Measurements from ENCODE around the gene SP110.
"Not testable (repeated sequence)": the region's sequence is repeated elsewhere in the genome, so short reads cannot be mapped to it uniquely, and the experiment has no call there.

The SP110 gene

DNA sequence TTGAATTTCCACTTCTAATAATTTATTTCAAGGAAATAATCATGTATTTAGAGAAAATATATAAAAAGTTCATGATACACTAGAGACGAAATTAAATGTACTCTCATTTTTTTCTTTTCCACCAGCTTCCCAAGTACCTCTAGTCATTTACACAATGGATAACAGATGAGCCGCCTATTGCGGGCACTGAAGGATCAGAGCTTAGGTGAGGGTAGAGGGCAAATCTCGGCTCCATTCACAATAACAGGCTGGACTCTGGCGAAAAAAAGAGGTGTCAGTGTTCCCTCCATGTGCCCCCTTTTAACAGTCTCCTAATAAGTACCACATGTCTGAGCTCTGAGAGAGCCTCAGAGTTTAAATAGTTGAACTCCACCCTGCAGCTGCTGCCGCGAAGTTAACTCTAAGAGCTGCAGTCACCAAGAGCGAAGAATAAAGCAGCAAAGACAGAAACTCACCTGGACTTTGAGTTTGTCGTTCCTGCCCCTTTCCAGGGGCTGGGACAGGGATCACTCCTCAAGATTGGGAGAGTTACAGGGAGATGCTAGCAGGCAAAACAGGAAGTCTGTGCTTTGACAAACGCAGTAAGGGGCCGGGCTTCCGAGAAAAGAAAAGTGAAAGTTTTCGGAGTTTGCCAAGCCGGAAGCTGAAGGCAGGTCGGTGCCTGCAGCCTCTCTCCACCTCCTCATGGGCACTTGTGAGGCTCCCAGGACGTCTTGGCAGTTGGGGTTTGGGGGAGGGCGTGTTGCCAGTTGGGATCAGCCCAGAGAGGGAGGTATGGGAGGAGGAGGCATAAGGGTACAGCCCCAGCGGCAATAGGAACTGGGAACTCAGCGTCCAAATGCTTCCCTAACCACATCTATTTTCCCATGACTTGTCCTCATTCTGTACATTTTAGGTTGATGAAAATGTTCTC lies at the start of gene SP110:
SP110 (minus strand) TSS at position 566 of the 913 bp plus-strand sequence. CDS start 3,057 bp downstream, outside the sequence.
- DNase-seq (ENCODE audit: low spot score): peak; percentile 36

DNA sequence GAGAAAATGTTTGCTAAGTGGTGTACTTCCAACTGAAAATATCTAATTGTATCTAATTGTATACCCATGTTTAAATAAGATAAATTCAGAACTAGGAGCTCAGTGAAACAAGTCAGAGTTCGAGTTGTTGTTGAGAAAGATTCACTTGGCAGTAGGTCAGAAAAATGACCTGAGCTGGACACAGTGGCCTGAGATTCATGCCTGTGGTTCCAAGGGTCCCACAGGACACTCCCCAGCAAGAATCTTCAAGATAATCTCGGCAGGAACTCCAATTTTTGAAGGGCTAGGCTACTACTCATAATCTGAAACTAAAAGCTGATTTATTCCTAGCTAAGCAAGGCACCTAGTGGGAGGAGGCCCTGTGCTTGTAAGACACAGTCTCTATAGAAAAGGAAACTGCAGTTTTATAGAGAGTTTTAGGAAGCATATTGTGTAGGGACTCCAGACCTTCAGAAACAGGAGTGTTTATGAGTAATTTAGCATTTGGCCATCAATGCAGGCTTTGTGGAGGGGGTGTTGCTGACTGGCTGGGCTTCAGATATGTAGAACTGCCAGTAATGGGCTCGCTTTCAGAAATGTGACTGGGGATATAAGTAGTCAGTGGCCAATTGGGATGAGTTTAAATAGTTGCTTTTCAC lies 48.9 kb upstream of the SP110 start:
- no peak for DNase-seq (ENCODE audit: low spot score)

DNA sequence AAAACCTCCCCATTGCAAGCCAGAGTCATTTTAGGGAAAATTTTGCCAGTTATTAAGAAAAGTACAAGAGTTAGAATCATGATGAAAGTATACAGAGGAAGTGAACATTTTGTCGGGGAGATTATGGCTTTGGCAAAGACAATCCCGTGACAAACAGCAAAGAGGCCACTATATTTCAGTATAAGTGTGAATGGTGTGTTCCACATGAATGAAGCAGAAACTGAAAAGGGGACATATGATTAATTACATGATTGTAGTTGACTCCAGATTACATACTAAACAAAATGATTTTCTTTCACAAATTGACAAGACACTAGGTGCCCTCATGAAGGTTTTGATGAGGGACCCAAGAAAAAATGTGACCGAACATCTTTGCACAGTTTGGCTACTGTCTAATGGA lies 47.8 kb upstream of the SP110 start:
- no peak for DNase-seq (ENCODE audit: low spot score)

DNA sequence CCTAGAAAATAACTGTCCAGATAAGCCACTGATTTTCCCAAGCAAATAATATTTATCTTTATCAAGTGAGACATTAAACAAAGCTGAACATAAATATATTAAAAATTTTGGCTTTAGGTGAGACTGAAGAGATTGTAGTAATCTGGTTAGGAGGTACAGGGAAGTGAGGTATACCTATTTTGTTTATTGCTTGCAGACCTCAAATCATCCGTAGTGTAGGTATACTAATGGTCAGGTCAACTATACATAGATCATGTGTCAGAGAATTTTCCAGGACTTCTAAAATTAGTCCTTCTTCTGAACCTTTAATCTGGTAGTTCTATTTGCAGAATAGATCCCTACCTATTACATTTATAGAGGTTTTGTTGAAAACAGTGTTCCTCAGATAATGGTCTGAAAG lies 47.3 kb upstream of the SP110 start:
- DNase-seq (ENCODE audit: low spot score): no peak

DNA sequence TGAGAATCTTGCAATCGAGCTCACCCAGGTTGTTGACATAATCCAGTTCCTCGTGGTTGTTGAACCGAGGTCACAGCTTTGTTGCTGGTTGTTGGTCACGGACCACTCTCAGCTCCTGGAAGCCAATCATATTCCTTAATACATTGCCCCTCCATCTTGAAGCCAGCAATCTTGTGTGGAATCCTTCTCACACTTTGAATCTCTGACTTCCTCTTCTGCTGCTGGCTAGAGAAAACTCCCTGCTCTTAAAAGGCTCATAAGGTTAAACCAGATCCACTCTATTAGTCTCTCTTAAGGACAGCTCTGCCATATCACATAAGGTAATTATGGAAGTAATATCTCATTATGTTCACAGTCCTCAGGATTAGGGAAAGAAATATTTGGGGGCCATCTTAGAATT lies 46.9 kb upstream of the SP110 start:
- DNase-seq (ENCODE audit: low spot score): no peak

DNA sequence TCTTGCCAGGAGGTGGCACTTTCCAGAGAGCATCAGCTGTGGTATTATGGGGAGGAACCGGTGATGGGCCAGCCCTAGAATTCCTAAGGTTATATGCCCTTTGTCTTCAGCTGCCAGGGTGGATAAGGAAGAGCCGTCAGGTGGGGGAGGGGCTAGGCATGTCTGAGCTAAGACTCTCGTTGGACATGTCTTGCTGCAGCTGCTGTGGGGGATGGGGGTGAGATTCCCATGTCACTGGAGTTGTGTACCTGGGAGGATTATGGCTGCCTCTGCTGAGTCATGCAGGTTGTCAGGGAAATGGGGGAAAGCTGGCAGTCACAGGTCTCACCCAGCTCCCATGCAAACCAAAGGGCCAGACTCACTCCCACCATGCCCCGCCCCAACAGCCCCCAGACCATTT lies 45.2 kb upstream of the SP110 start:
- not testable (repeated sequence) for DNase-seq (ENCODE audit: low spot score)

DNA sequence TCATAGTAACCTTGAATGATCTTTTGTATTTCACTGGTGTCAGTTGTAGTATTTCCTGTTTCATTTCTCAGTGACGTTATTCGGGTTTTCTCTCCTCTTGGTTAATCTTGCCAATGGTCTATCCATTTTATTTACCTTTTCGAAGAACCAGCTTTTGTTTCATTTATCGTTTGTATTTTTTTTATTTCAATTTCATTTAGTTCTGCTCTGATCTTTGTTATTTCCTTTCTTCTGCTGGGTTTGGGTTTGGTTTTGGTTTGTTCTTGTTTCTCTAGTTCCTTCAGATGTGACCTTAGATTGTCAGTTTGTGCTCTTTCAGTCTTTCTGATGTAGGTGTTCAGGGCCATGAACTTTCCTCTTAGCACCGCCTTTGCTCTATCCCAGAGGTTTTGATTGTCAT lies 42.5 kb upstream of the SP110 start:
- DNase-seq (ENCODE audit: low spot score): no peak

DNA sequence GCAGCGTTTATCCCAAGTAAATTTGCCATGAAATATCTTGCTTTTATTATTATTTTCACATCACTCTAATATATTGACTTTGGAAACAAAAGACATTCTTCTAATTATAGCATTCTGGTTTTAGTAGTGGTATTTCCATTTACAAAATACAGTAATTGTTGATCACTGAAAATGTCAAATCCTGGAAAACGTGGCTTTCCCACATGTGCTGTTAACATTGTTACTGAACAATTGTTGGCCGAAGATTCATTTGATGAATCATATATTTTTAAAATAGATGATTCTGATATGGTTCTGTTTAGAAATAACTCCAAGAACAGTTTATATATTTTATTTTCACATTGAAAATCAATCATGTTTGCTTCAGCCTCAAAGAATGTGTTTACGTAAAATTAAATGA lies 38.7 kb upstream of the SP110 start:
- no peak for DNase-seq (ENCODE audit: low spot score)

DNA sequence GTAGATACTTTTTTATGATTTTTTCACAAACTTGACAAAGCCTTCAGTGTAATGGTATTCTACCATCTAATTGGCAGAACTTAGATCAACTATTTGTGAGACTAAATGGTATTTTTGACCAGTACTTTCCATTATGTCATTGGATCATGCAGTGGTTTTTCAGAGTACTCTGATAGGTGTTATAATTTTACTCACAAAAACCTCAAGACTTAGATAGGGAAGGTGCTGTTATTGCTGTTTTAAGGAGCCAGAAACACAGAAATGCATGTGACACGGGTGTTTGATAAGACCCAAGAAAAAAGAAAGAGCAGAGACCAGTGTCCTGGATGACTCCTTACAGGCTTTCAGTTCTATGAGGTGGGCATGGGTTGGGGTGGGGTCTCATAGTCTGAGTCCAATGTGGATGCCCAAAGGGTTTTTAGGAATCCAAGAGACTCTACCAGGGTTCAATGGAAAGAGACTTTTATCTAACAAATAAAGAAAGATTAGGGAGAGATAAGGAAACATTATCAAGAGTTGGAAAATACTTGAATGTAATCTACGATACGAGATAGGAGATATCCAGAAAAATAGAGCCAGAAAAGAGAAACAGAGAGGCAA lies 37.0 kb upstream of the SP110 start:
- no peak for DNase-seq (ENCODE audit: low spot score)

DNA sequence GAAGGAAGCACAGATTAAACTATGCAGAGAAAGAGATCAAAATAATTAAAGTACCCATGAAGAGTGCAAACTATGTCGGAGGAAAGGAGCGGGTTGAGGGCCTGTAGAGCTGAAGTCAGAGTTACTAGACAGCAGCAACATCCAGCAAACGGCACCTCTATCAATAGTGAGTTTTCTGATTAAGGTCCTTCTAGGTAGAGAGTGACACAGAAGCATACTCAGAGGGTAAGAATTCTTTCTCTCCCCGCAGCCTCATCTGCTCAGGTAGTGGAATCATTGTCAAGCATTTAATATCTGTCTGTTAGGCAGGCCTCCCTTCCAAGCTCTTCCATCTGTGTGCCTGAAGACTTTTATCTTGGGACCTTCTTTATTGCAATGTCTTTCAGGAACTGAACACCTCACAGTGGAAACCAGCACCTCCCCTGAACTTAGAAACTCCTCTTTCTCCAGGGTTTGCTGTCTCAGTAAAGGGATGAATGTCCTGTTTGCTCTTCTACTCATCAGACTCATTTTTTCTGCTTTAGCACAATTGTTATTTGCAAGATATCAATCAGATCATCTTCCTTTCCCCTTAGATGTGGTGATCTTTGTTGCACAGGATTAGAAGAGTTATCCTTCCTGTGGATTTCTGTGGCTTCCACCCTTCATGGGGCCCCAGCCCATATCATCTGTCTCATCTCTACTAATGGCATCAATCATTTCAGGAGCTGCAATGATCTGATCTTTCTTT lies 34.5 kb upstream of the SP110 start:
- no peak for DNase-seq (ENCODE audit: low spot score)

DNA sequence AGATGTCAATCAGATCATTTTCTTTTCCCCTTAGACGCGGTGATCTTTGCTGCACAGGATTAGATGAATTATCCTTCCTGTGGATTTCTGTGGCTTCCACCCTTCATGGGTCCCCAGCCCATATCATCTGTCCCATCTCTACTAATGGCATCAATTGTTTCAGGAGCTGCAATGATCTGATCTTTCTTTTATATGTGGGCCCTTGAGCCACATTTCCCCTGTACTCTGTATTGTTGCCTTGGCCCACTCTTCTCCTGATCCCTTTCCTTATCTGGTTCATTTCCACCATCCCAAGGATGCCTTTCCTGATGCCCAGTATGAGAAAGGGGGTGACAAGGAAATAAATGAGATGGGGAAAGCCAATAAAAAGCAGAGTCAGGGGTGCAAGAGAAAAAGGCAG lies 30.4 kb upstream of the SP110 start:
- no peak for DNase-seq (ENCODE audit: low spot score)

DNA sequence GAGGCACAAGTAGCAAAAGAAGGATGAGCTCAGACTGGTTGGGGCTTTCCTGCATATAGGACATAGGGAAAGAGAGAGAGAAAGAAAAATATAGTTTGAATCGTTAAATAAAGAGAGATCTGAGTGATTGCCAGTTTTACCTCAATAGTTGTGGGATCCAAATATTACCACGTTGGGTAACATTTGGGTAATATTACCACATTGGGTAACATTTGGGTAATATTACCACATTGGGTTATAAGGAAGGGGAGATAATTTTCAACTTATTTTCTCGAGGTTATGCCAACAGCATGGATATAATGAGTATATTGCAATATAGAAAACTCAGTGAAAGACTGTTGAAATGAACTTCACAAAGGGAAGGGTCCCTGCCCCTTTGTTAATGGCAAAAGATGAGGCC lies 26.4 kb upstream of the SP110 start:
- no peak for DNase-seq (ENCODE audit: low spot score)

DNA sequence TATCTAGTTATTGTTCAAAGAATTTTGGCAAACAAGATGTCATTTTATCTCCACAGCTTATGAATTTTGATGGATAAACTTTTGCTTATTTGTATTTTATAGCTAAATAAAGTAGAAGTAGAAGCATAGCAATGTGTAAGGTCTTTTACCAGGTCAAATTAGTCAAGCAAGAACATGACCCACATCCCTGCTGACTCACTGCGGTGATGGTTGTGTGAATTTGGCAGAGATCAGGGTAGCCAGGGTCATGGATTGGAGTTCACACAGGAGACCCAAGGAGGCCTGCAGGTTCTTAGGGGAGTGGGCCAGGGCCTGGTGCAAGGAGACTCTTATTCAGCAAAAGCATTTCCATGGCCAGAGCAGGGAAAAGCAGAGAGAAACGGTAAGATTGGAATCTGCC lies 24.4 kb upstream of the SP110 start:
- no peak for DNase-seq (ENCODE audit: low spot score)

DNA sequence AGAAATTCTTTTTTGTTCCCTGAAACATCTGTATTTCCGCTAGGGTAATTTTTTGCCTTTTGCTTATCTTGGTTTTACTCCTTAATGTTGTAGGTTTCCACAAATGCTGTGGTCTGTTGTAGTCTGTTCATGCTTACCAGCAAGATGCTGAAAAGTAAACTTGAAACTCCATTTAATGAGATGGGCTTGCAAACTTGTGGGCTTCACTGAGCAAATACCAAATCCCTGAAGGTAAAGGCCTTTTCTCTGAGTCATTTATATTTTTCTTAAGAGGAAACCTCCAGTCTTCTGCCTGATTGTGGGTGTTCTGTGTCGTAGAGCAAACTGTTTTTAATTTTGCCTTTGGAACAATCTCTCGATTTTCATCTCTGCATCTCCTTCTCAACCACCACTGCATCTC lies 15.1 kb upstream of the SP110 start:
- DNase-seq (ENCODE audit: low spot score): no peak

DNA sequence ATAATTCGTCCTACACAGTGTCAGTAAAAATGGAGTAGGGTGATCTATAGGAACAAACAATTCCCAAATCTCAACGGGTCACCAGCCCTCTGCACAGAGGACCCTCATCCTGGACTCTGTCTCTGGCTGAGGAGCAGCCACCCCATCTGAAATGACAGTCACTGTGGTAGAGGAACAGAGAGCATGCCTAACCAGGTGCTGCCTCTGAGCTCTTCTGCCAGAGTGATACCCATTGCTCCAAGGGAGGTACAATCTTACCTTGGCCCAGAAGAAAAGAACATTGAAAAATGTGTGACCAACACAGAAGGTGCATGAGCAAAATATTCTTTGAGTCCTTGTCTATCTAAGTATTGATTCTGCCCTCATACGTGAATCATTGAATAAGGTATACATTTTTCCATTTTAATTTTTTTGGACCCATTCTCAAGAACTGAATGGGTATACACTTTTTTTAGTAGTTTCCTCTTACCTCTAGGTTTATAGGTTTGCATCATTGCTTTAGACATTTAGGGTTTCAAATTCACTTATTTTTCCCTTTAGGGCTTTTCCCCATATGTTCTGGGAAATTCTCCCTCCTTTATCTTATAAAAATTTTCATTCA lies 14.4 kb upstream of the SP110 start:
- no peak for DNase-seq (ENCODE audit: low spot score)

DNA sequence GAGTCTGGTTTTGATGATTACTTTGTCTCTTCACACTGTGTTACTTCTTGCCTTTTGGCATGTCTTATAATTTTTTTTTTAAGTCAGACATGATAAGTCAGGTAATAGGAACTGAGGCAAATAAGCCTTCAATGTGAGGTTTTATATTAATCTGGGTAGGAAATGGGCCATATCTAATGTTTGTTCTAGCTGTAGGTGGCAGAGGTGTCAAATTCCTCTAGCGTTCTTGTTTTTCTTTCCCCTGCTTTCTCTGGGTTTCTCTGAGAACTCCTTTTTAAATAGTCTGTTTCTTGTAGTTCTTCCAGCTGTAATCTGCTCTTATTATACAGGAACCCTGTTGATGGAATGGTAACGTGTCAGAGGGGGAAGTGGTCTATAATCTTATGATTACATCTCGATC lies 11.5 kb upstream of the SP110 start:
- DNase-seq (ENCODE audit: low spot score): no peak

DNA sequence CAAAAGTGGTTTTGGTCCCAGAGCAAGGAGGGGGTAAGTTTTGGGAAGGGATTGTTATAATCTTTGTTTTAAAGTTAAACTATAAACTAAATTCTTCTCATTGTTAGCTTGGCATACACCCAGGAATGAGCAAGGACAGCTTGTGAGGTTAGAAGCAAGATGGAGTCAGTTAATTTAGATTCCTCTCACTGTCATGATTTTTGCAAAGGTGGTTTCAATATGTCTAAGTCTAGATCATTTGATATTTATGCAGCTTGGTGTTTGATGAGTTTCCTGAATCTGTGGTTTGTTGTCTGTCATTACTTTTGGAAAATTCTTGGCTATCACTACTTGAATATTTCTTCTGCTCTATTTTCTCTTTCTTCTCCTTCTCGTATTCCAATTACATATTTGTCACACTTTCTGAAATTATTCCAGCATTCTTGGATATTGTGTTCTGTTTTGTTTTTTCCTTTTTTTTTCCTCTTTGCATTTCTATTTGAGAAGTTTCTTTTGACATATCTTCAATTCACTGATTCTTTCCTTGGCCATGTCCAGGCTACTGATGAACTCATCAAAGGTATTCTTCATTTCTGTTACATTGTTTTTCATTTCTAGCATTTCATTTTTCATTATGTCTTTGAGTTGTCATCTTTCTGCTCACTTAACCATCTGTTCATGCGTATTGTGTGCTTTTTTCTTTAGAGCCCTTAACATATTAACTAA lies 10.9 kb upstream of the SP110 start:
- DNase-seq (ENCODE audit: low spot score): no peak

DNA sequence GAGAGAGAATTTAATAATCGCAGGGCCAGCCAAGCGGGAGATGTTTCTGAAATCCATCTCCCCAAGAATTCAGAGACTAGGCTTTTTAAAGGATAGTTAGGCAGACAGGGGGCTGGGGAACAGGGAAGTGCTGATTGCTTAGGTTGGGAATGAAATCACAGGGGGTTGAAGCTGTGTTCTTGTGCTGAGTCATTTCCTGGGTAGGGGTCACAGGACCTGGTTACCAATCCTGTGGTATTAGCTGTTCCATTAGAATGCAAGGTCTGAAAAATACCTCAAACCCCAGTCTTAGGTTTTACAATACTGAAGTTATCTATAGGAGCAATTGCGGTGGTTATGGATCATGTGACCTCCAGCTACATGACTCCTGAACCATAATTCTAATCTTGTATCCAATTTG lies 10.3 kb upstream of the SP110 start:
- no peak for DNase-seq (ENCODE audit: low spot score)

DNA sequence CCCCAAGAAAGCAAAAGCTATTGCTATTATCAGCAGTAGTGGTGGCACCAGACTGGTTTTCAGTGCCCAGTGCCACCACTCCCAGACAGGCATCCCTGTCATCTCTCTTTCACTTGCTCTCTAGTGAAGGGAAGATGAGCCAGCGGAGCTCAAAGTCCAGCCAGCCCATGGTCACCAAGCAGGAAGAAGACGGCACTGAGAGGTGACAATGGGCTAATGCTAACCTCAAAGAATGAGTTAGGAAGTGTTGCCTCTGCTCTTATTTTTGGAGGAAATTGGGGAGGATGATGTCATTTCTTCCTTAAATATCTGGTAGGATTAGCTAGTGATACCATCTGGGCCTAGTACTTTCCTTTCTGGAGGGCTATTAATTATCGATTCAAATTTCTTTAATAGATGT lies 7.4 kb upstream of the SP110 start:
- no peak for DNase-seq (ENCODE audit: low spot score)

DNA sequence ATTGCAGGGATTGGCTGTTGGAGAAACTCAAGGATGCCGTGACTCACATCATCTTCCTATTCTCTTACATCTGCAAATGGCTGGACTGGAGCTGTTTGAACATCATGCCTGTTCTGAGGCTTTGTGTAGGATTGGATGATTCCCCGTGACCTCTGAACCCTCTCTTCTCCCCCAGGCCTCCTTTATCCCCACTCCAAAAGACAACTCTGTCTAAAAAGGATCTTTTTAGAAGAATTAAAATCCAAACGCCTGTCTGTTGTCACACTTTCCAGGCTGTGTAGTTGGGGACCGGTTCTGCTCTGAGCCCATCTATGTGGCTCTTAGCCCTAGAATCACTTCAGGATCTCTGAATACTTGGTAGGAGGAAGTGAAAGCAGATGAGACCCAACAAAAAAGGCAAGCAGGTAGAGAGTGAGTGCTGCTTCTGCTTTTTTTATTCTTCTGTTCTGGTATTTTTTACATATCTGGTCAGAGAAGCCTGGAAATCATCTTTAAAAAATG lies 6.3 kb upstream of the SP110 start:
- no peak for DNase-seq (ENCODE audit: low spot score)

DNA sequence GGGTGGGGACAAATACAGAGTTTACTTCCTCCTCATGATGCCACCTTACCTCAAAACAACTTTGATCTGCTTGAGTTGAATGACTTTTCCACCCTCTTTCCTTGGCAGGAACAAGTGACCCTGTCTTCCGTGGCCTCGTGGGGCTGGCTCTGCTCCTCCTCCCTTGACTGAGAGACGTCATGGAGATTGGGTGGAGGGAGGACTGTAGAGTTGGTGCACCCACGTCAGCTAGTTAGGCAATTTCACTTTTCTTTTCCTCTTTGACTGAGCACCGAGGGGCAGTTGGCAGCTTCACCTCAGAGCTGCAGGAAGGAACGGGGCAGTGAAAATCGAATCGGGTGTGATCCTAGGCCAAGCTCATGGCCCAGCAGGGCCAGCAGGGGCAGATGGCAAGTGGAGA lies 5.7 kb upstream of the SP110 start, which contains the start of gene SP140:
SP140 (plus strand) TSS at position 251 of the 400 bp plus-strand sequence; CDS start at position 360, 109 bp downstream.
- DNase-seq (ENCODE audit: low spot score): no peak
